ENCODE measurements around the gene CRKL. TPM values are rescaled to one million over a fixed set of nuclear protein-coding genes. Genes with fewer than 3 reads are reported as not detected.

Gene CRKL
- total RNA-seq, 2 experiments from 2014 or later, result 57.7 to 70.9 TPM

- TF ChIP-seq EZH2phosphoT487 (IDR thresholded peaks at IDR 0.05; ENCODE audit: borderline replicate concordance, low read depth, low read length) (no peak), CTCF (conservative IDR thresholded peaks at IDR 0.05; ENCODE audit: low read length) (no peak)
- no TSS peak for BruUV-seq (replicated peaks)
- Histone ChIP-seq H3K4me3 (ENCODE audit: low read depth, low read length, poor library complexity, severe bottlenecking) (no peak overlapping the region), H3K27ac (ENCODE audit: low read depth, low read length, poor library complexity, severe bottlenecking) (no peak overlapping the region), H3K79me2 (ENCODE audit: insufficient read depth, low read depth, low read length) (no peaks in the 10 kb centered on the region), H3K4me2 (ENCODE audit: low read length) (no peak overlapping the region), H3K9me2 (ENCODE audit: insufficient read depth, low read length) (no peaks in the 10 kb centered on the region), H4K20me1 (ENCODE audit: insufficient read depth, low read length) (no peaks in the 10 kb centered on the region), H3K36me3 (ENCODE audit: insufficient read depth, low read length) (peaks cover 31% of the 10 kb centered on the region), H2AFZ (ENCODE audit: low read length) (no peak overlapping the region), H3K9me3 (ENCODE audit: low read length) (no peaks in the 10 kb centered on the region), H3K4me1 (ENCODE audit: insufficient read depth, low read length, poor library complexity, severe bottlenecking) (no peaks in the 10 kb centered on the region)
- ChIA-PET CTCF (ENCODE audit: unreplicated experiment) (no interaction called here), POLR2A (no interaction called here)
- no peak for DNase-seq (ENCODE audit: low spot score)
- intact Hi-C loops (cut with micrococcal nuclease; ENCODE audit: unreplicated experiment), result no loop called here
Observed at GRCh38 chr22:20956258-20957101, 39.3 kb downstream of the CRKL start.

GRCh38 chr22:20957102-20957682 lies 40.0 kb downstream of the CRKL start:
- Histone ChIP-seq H3K4me1 (ENCODE audit: insufficient read depth, low read length, poor library complexity, severe bottlenecking) (no peaks in the 10 kb centered on the region), H3K4me3 (ENCODE audit: low read depth, low read length, poor library complexity, severe bottlenecking) (no peak overlapping the region), H4K20me1 (ENCODE audit: insufficient read depth, low read length) (no peaks in the 10 kb centered on the region), H3K36me3 (ENCODE audit: insufficient read depth, low read length) (peaks cover 23% of the 10 kb centered on the region), H3K27ac (ENCODE audit: low read depth, low read length, poor library complexity, severe bottlenecking) (no peak overlapping the region), H2AFZ (ENCODE audit: low read length) (no peak overlapping the region), H3K9me2 (ENCODE audit: insufficient read depth, low read length) (no peaks in the 10 kb centered on the region), H3K79me2 (ENCODE audit: insufficient read depth, low read depth, low read length) (no peaks in the 10 kb centered on the region), H3K4me2 (ENCODE audit: low read length) (no peak overlapping the region), H3K9me3 (ENCODE audit: low read length) (no peaks in the 10 kb centered on the region)
- BruUV-seq (replicated peaks), result no TSS peak
- ChIA-PET POLR2A (no interaction called here), CTCF (ENCODE audit: unreplicated experiment) (interaction anchor here (0.6 kb wide), 1 partner anchor 61 kb away, joined by 6 read pairs; no protein-coding TSS in a partner anchor)
- intact Hi-C loops (cut with micrococcal nuclease; ENCODE audit: unreplicated experiment), result no loop called here
- TF ChIP-seq EZH2phosphoT487 (IDR thresholded peaks at IDR 0.05; ENCODE audit: borderline replicate concordance, low read depth, low read length) (no peak), CTCF (conservative IDR thresholded peaks at IDR 0.05; ENCODE audit: low read length) (no peak)
- no peak for DNase-seq (ENCODE audit: low spot score)
